Measurements from ENCODE around the gene BEST2.

GRCh38 chr19:12767666-12768065, 16.1 kb downstream of the BEST2 start:
- TF ChIP-seq, protein P1, sequence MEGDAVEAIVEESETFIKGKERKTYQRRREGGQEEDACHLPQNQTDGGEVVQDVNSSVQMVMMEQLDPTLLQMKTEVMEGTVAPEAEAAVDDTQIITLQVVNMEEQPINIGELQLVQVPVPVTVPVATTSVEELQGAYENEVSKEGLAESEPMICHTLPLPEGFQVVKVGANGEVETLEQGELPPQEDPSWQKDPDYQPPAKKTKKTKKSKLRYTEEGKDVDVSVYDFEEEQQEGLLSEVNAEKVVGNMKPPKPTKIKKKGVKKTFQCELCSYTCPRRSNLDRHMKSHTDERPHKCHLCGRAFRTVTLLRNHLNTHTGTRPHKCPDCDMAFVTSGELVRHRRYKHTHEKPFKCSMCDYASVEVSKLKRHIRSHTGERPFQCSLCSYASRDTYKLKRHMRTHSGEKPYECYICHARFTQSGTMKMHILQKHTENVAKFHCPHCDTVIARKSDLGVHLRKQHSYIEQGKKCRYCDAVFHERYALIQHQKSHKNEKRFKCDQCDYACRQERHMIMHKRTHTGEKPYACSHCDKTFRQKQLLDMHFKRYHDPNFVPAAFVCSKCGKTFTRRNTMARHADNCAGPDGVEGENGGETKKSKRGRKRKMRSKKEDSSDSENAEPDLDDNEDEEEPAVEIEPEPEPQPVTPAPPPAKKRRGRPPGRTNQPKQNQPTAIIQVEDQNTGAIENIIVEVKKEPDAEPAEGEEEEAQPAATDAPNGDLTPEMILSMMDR (IDR thresholded peaks at IDR 0.05; ENCODE audit: low read length), result no peak
- no peak for TF ChIP-seq EZH2 (optimal IDR thresholded peaks at IDR 0.05; ENCODE audit: low read depth, low read length)

Measured in MM.1S (cell line).